Immature natural killer cell (primary cell): ENCODE measurements around the gene PSD4. TPM values are rescaled to one million over a fixed set of nuclear protein-coding genes. Genes with fewer than 3 reads are reported as not detected.
A peak's percentile ranks its signal among the peaks of the same experiment; 100 is the strongest.

Experiments used
- DNase-seq, 3 donors: peaks; one replicate each; pipeline ENCODE4 v3.0.0; 2022; ENCODE audit warnings: mixed read lengths in 1 of 3
- H3K27ac Mint-ChIP-seq, 6 donors: one replicate each; pipeline ENCODE4 v1.8.0; 2020; ENCODE audit warnings: mixed read lengths in 6 of 6, mild to moderate bottlenecking in 5 of 6, inconsistent platforms in 4 of 6, moderate library complexity in 3 of 6
- H3K27me3 Mint-ChIP-seq, 3 donors: one replicate each; pipeline ENCODE4 v1.8.0; 2020 to 2021; ENCODE audit warnings: low read depth in 3 of 3, mild to moderate bottlenecking in 3 of 3, mixed read lengths in 3 of 3, moderate library complexity in 3 of 3, inconsistent platforms in 1 of 3
- H3K36me3 Mint-ChIP-seq, 3 donors: one replicate each; pipeline ENCODE4 v1.8.0; 2020; ENCODE audit warnings: mixed read lengths in 3 of 3, inconsistent platforms in 2 of 3, mild to moderate bottlenecking in 2 of 3
- H3K4me1 Mint-ChIP-seq, 2 donors: one replicate each; pipeline ENCODE4 v1.8.0; 2020; ENCODE audit warnings: inconsistent platforms in 2 of 2, mild to moderate bottlenecking in 2 of 2, mixed read lengths in 2 of 2, moderate library complexity in 1 of 2
- H3K4me3 Mint-ChIP-seq, 5 donors: one replicate each; pipeline ENCODE4 v1.8.0; 2020; ENCODE audit warnings: mild to moderate bottlenecking in 5 of 5, mixed read lengths in 5 of 5, inconsistent platforms in 3 of 5, moderate library complexity in 3 of 5
- H3K9me3 Mint-ChIP-seq, 6 donors: one replicate each; pipeline ENCODE4 v1.8.0; 2020; ENCODE audit warnings: mild to moderate bottlenecking in 6 of 6, mixed read lengths in 6 of 6, inconsistent platforms in 4 of 6, moderate library complexity in 3 of 6
- polyA plus RNA-seq, 3 donors: library from polyadenylated mRNA; unstranded; fragments of 300-500 nt; fragmentation: Illumina TruSeq; gene quantifications; one replicate each; pipeline ENCODE4 v1.2.3, GENCODE V29; 2021

The PSD4 gene
- polyA plus RNA-seq, 3 donors from 2014 or later = 17.0 to 72.3 (median 20.6) TPM

- peaks cover 2 to 11% (median 8%) of the 10 kb centered on the region in 3 donors for H3K27me3 Mint-ChIP-seq
- H3K4me1 Mint-ChIP-seq = peaks cover 91 to 93% of the 10 kb centered on the region in 2 donors
- DNase-seq = peak in 2 of 3 donors; percentile 19 to 33
- peaks cover 8 to 29% (median 18%) of the 10 kb centered on the region in 3 donors for H3K36me3 Mint-ChIP-seq
- peak overlapping the region; percentile 92 to 98 (median 97) for H3K27ac Mint-ChIP-seq
- H3K4me3 Mint-ChIP-seq = peak overlapping the region; percentile 80 to 96 (median 86)
- H3K9me3 Mint-ChIP-seq = peaks cover 0 to 1% (median 0%) of the 10 kb centered on the region in 6 donors
Measured at GRCh38 chr2:113180131-113180946, 6.6 kb downstream of the PSD4 start.

- peak in 2 of 3 donors; percentile 19 to 23 for DNase-seq
- H3K27me3 Mint-ChIP-seq = peaks cover 2 to 6% (median 4%) of the 10 kb centered on the region in 3 donors
- peaks cover 5 to 26% (median 20%) of the 10 kb centered on the region in 3 donors for H3K36me3 Mint-ChIP-seq
- H3K9me3 Mint-ChIP-seq = no peaks in the 10 kb centered on the region
- peak overlapping the region; percentile 92 to 98 (median 97) for H3K27ac Mint-ChIP-seq
- peak overlapping the region; percentile 80 to 96 (median 86) for H3K4me3 Mint-ChIP-seq
- peaks cover 93 to 98% of the 10 kb centered on the region in 2 donors for H3K4me1 Mint-ChIP-seq
Measured at GRCh38 chr2:113181258-113182051, 7.7 kb downstream of the PSD4 start.

- H3K36me3 Mint-ChIP-seq = peaks cover 4 to 22% (median 22%) of the 10 kb centered on the region in 3 donors
- peak overlapping the region in 4 of 5 donors; percentile 29 to 96 (median 89) for H3K4me3 Mint-ChIP-seq
- peak overlapping the region; percentile 89 to 98 (median 96) for H3K27ac Mint-ChIP-seq
- DNase-seq = no peak
- peaks cover 2 to 4% (median 3%) of the 10 kb centered on the region in 3 donors for H3K27me3 Mint-ChIP-seq
- no peaks in the 10 kb centered on the region for H3K9me3 Mint-ChIP-seq
- peaks cover 91 to 97% of the 10 kb centered on the region in 2 donors for H3K4me1 Mint-ChIP-seq
Measured at GRCh38 chr2:113182471-113183260, 8.9 kb downstream of the PSD4 start.

- Mint-ChIP-seq H3K27ac (peak overlapping the region; percentile 20 to 97 (median 72)), H3K4me1 (peaks cover 90 to 97% of the 10 kb centered on the region in 2 donors), H3K27me3 (peaks cover 2 to 4% (median 3%) of the 10 kb centered on the region in 3 donors), H3K9me3 (no peaks in the 10 kb centered on the region), H3K4me3 (peak overlapping the region in 4 of 5 donors; percentile 33 to 67 (median 35)), H3K36me3 (peaks cover 7 to 25% (median 24%) of the 10 kb centered on the region in 3 donors)
- DNase-seq = no peak
Measured at GRCh38 chr2:113183264-113183663, 9.5 kb downstream of the PSD4 start.

GRCh38 chr2:113183703-113184102 is 9.9 kb downstream of the PSD4 start:
- Mint-ChIP-seq H3K27me3 (peaks cover 2 to 4% (median 3%) of the 10 kb centered on the region in 3 donors), H3K36me3 (peaks cover 7 to 25% (median 23%) of the 10 kb centered on the region in 3 donors), H3K9me3 (no peaks in the 10 kb centered on the region), H3K27ac (peak overlapping the region; percentile 20 to 97 (median 72)), H3K4me3 (peak overlapping the region; percentile 33 to 67 (median 36)), H3K4me1 (peaks cover 86 to 94% of the 10 kb centered on the region in 2 donors)
- DNase-seq = no peak

- peaks cover 2 to 4% (median 3%) of the 10 kb centered on the region in 3 donors for H3K27me3 Mint-ChIP-seq
- H3K27ac Mint-ChIP-seq = peak overlapping the region; percentile 58 to 95 (median 86)
- H3K4me3 Mint-ChIP-seq = peak overlapping the region in 4 of 5 donors; percentile 24 to 75 (median 48)
- peaks cover 84 to 94% of the 10 kb centered on the region in 2 donors for H3K4me1 Mint-ChIP-seq
- H3K9me3 Mint-ChIP-seq = no peaks in the 10 kb centered on the region
- no peak for DNase-seq
- peaks cover 7 to 27% (median 22%) of the 10 kb centered on the region in 3 donors for H3K36me3 Mint-ChIP-seq
Measured at GRCh38 chr2:113184531-113185230, 10.9 kb downstream of the PSD4 start.

- Mint-ChIP-seq H3K4me3 (peak overlapping the region in 3 of 5 donors; percentile 1 to 54 (median 14)), H3K27ac (peak overlapping the region; percentile 58 to 95 (median 80)), H3K36me3 (peaks cover 7 to 31% (median 22%) of the 10 kb centered on the region in 3 donors), H3K9me3 (no peaks in the 10 kb centered on the region), H3K27me3 (peaks cover 2 to 4% (median 3%) of the 10 kb centered on the region in 3 donors), H3K4me1 (peaks cover 84 to 94% of the 10 kb centered on the region in 2 donors)
- no peak for DNase-seq
Measured at GRCh38 chr2:113185664-113186432, 12.1 kb downstream of the PSD4 start.

- peak overlapping the region; percentile 58 to 86 (median 72) for H3K27ac Mint-ChIP-seq
- H3K27me3 Mint-ChIP-seq = peaks cover 2 to 4% (median 3%) of the 10 kb centered on the region in 3 donors
- H3K9me3 Mint-ChIP-seq = no peaks in the 10 kb centered on the region
- H3K36me3 Mint-ChIP-seq = peaks cover 7 to 31% (median 22%) of the 10 kb centered on the region in 3 donors
- DNase-seq = no peak
- peak overlapping the region in 3 of 5 donors; percentile 1 to 54 (median 14) for H3K4me3 Mint-ChIP-seq
- peaks cover 82 to 94% of the 10 kb centered on the region in 2 donors for H3K4me1 Mint-ChIP-seq
Measured at GRCh38 chr2:113186433-113186796, 12.6 kb downstream of the PSD4 start.

GRCh38 chr2:113187771-113188170 is 14.0 kb downstream of the PSD4 start:
- Mint-ChIP-seq H3K36me3 (peaks cover 4 to 22% (median 18%) of the 10 kb centered on the region in 3 donors), H3K4me3 (peak overlapping the region in 2 of 5 donors; percentile 52 to 53), H3K27me3 (peaks cover 0 to 2% (median 0%) of the 10 kb centered on the region in 3 donors), H3K27ac (peak overlapping the region; percentile 12 to 85 (median 70)), H3K4me1 (peaks cover 68 to 83% of the 10 kb centered on the region in 2 donors), H3K9me3 (no peaks in the 10 kb centered on the region)
- no peak for DNase-seq

- no peak overlapping the region for H3K4me3 Mint-ChIP-seq
- no peak for DNase-seq
- H3K27me3 Mint-ChIP-seq = peaks cover 0 to 1% (median 0%) of the 10 kb centered on the region in 3 donors
- H3K9me3 Mint-ChIP-seq = no peaks in the 10 kb centered on the region
- peaks cover 4 to 34% (median 27%) of the 10 kb centered on the region in 3 donors for H3K36me3 Mint-ChIP-seq
- H3K27ac Mint-ChIP-seq = peak overlapping the region in 5 of 6 donors; percentile 49 to 70 (median 66)
- peaks cover 46 to 67% of the 10 kb centered on the region in 2 donors for H3K4me1 Mint-ChIP-seq
Measured at GRCh38 chr2:113190871-113191270, 17.1 kb downstream of the PSD4 start.

GRCh38 chr2:113192459-113193100 is 18.8 kb downstream of the PSD4 start:
- Mint-ChIP-seq H3K4me1 (peaks cover 34 to 67% of the 10 kb centered on the region in 2 donors), H3K4me3 (no peak overlapping the region), H3K9me3 (no peaks in the 10 kb centered on the region), H3K36me3 (peaks cover 14 to 49% (median 33%) of the 10 kb centered on the region in 3 donors), H3K27ac (peak overlapping the region in 2 of 6 donors; percentile 36 to 54), H3K27me3 (peaks cover 0 to 2% (median 1%) of the 10 kb centered on the region in 3 donors)
- DNase-seq = no peak
